ENCODE data around the gene CIB4. TPM values are rescaled to one million over a fixed set of nuclear protein-coding genes. Genes with fewer than 3 reads are reported as not detected.

The CIB4 gene
- total RNA-seq, 1 experiment from 2014 or later: not detected

GRCh38 chr2:26590508-26590907, 50.7 kb downstream of the CIB4 start:
- DNase-seq (ENCODE audit: low spot score) (peak; percentile 0), ATAC-seq (no peak)
- no peak for TF ChIP-seq FOXK1 (CRISPR knock-in tag; IDR thresholded peaks at IDR 0.05)
- no peak for TF ChIP-seq IRF2 (CRISPR knock-in tag; IDR thresholded peaks at IDR 0.05; ENCODE audit: borderline replicate concordance, low read depth)
- TF ChIP-seq CREM (CRISPR knock-in tag; IDR thresholded peaks at IDR 0.05): no peak
- no peak for TF ChIP-seq ZNF219 (CRISPR knock-in tag; IDR thresholded peaks at IDR 0.05; ENCODE audit: borderline replicate concordance)
- TF ChIP-seq CBFB (CRISPR knock-in tag; IDR thresholded peaks at IDR 0.05; ENCODE audit: low read depth): no peak
- no peak for TF ChIP-seq E2F5 (CRISPR knock-in tag; IDR thresholded peaks at IDR 0.05)
- TF ChIP-seq RELA (CRISPR knock-in tag; IDR thresholded peaks at IDR 0.05; ENCODE audit: borderline replicate concordance): no peak
- no peak for TF ChIP-seq GTF2I (CRISPR knock-in tag; conservative IDR thresholded peaks at IDR 0.05)
- no peak for TF ChIP-seq EMX1 (CRISPR knock-in tag; IDR thresholded peaks at IDR 0.05)
- TF ChIP-seq RORB (CRISPR knock-in tag; IDR thresholded peaks at IDR 0.05): no peak
- TF ChIP-seq, protein P1, sequence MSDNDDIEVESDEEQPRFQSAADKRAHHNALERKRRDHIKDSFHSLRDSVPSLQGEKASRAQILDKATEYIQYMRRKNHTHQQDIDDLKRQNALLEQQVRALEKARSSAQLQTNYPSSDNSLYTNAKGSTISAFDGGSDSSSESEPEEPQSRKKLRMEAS (CRISPR knock-in tag; IDR thresholded peaks at IDR 0.05): no peak
- ChIA-PET POLR2A (no interaction called here), CTCF (interaction anchor here (1.1 kb wide), 1 partner anchor 13 kb away, joined by 5 read pairs; no protein-coding TSS in a partner anchor)
- Mint-ChIP-seq H3K9me3 (no peaks in the 10 kb centered on the region), H3K27ac (no peak overlapping the region), H3K27me3 (ENCODE audit: low read depth) (peaks cover 8% of the 10 kb centered on the region), H3K4me1 (peaks cover 4% of the 10 kb centered on the region), H3K36me3 (no peaks in the 10 kb centered on the region), H3K4me3 (no peak overlapping the region)

DNA sequence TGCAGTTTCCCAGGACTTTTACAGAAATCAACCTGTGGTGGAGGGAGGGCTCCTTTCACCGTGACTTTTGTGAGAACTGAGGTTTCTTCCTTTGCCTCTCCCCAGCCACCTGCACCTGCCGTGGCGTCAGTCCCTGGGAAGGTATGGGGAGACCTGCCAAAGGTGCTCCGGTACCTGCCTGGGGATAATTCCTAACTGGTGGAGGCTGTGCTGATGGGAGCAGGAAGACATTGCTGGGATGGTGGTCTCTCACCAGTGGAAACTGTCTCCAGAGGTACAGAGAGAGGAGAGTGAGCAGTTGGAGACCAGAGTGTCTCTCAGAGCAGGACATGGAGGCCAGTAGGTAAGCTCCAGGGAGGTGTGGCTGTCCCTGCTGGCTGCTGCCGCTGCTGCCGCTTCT, 52.6 kb downstream of the CIB4 start:
- peak; percentile 3 for DNase-seq (ENCODE audit: low spot score)
- H3K4me3 Mint-ChIP-seq: no peak overlapping the region
- H3K9me3 Mint-ChIP-seq: no peaks in the 10 kb centered on the region
- no peaks in the 10 kb centered on the region for H3K4me1 Mint-ChIP-seq
- ATAC-seq: no peak
- H3K27ac Mint-ChIP-seq: no peak overlapping the region
- peaks cover 8% of the 10 kb centered on the region for H3K27me3 Mint-ChIP-seq (ENCODE audit: low read depth)
- POLR2A ChIA-PET: no interaction called here
- CTCF ChIA-PET: no interaction called here
- H3K36me3 Mint-ChIP-seq: no peaks in the 10 kb centered on the region
- TF ChIP-seq, protein P2, sequence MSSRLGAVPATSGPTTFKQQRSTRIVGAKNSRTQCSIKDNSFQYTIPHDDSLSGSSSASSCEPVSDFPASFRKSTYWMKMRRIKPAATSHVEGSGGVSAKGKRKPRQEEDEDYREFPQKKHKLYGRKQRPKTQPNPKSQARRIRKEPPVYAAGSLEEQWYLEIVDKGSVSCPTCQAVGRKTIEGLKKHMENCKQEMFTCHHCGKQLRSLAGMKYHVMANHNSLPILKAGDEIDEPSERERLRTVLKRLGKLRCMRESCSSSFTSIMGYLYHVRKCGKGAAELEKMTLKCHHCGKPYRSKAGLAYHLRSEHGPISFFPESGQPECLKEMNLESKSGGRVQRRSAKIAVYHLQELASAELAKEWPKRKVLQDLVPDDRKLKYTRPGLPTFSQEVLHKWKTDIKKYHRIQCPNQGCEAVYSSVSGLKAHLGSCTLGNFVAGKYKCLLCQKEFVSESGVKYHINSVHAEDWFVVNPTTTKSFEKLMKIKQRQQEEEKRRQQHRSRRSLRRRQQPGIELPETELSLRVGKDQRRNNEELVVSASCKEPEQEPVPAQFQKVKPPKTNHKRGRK (CRISPR knock-in tag; IDR thresholded peaks at IDR 0.05; ENCODE audit: borderline replicate concordance): no peak
- TF ChIP-seq, protein P3, sequence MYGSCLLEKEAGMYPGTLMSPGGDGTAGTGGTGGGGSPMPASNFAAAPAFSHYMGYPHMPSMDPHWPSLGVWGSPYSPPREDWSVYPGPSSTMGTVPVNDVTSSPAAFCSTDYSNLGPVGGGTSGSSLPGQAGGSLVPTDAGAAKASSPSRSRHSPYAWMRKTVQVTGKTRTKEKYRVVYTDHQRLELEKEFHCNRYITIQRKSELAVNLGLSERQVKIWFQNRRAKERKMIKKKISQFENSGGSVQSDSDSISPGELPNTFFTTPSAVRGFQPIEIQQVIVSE (CRISPR knock-in tag; IDR thresholded peaks at IDR 0.05; ENCODE audit: borderline replicate concordance): no peak
- TF ChIP-seq TCF7 (CRISPR knock-in tag; IDR thresholded peaks at IDR 0.05; ENCODE audit: low read depth): no peak
- no peak for TF ChIP-seq ZNF396 (CRISPR knock-in tag; IDR thresholded peaks at IDR 0.05; ENCODE audit: borderline replicate concordance)
- TF ChIP-seq IRF2 (CRISPR knock-in tag; IDR thresholded peaks at IDR 0.05; ENCODE audit: borderline replicate concordance, low read depth): no peak
- no peak for TF ChIP-seq USF2 (CRISPR knock-in tag; IDR thresholded peaks at IDR 0.05)
- no peak for TF ChIP-seq KAT7 (CRISPR knock-in tag; IDR thresholded peaks at IDR 0.05; ENCODE audit: borderline replicate concordance)
- TF ChIP-seq ZNF425 (CRISPR knock-in tag; conservative IDR thresholded peaks at IDR 0.05): no peak
- TF ChIP-seq EMX1 (CRISPR knock-in tag; IDR thresholded peaks at IDR 0.05): no peak
- no peak for TF ChIP-seq ZNF219 (CRISPR knock-in tag; IDR thresholded peaks at IDR 0.05; ENCODE audit: borderline replicate concordance)
- TF ChIP-seq, protein P4, sequence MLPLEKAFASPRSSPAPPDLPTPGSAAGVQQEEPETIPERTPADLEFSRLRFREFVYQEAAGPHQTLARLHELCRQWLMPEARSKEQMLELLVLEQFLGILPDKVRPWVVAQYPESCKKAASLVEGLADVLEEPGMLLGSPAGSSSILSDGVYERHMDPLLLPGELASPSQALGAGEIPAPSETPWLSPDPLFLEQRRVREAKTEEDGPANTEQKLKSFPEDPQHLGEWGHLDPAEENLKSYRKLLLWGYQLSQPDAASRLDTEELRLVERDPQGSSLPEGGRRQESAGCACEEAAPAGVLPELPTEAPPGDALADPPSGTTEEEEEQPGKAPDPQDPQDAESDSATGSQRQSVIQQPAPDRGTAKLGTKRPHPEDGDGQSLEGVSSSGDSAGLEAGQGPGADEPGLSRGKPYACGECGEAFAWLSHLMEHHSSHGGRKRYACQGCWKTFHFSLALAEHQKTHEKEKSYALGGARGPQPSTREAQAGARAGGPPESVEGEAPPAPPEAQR (CRISPR knock-in tag; IDR thresholded peaks at IDR 0.05): no peak
- no peak for TF ChIP-seq MYBL2 (CRISPR knock-in tag; IDR thresholded peaks at IDR 0.05)
- no peak for TF ChIP-seq TP53 (CRISPR knock-in tag; IDR thresholded peaks at IDR 0.05)
- no peak for TF ChIP-seq NFE2L1 (CRISPR knock-in tag; IDR thresholded peaks at IDR 0.05)
- TF ChIP-seq, protein P5, sequence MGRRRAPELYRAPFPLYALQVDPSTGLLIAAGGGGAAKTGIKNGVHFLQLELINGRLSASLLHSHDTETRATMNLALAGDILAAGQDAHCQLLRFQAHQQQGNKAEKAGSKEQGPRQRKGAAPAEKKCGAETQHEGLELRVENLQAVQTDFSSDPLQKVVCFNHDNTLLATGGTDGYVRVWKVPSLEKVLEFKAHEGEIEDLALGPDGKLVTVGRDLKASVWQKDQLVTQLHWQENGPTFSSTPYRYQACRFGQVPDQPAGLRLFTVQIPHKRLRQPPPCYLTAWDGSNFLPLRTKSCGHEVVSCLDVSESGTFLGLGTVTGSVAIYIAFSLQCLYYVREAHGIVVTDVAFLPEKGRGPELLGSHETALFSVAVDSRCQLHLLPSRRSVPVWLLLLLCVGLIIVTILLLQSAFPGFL (CRISPR knock-in tag; IDR thresholded peaks at IDR 0.05; ENCODE audit: borderline replicate concordance): no peak
- no peak for TF ChIP-seq SMAD3 (CRISPR knock-in tag; IDR thresholded peaks at IDR 0.05; ENCODE audit: borderline replicate concordance)
- TF ChIP-seq CREB1 (CRISPR knock-in tag; IDR thresholded peaks at IDR 0.05): no peak
- no peak for TF ChIP-seq ZNF138 (CRISPR knock-in tag; conservative IDR thresholded peaks at IDR 0.05)

Data from WTC11 (cell line).